HEK293 (cell line): Measurements from ENCODE around the gene ARRDC2.
A peak's percentile ranks its signal among the peaks of the same experiment; 100 is the strongest.

Experiments used
- GLI2 ChIP-seq: fragments of 450-650 bp; formaldehyde crosslinking; IDR thresholded peaks from 2 replicates; pipeline ENCODE4; 2017; ENCODE audit warnings: missing biosample characterization, missing genetic modification characterization, low read depth, borderline replicate concordance
- MEIS1 ChIP-seq: sonication (generic); formaldehyde crosslinking; IDR thresholded peaks from 2 replicates; pipeline ENCODE4 v1.8.1; 2022; ENCODE audit warnings: missing genetic modification reagents, mild to moderate bottlenecking, borderline replicate concordance
- OSR2 ChIP-seq: fragments of 450-650 bp; formaldehyde crosslinking; IDR thresholded peaks from 2 replicates; pipeline ENCODE4 v1.5.1; 2016; ENCODE audit warnings: missing biosample characterization, missing genetic modification characterization
- SP2 ChIP-seq: fragments of 450-650 bp; formaldehyde crosslinking; IDR thresholded peaks from 2 replicates; pipeline ENCODE4 v1.5.1; 2016; ENCODE audit warnings: missing biosample characterization, missing genetic modification characterization
- SP3 ChIP-seq: fragments of 450-650 bp; formaldehyde crosslinking; IDR thresholded peaks from 2 replicates; pipeline ENCODE4 v1.5.1; 2016; ENCODE audit warnings: missing biosample characterization, missing genetic modification characterization
- ZNF132 ChIP-seq: fragments of 450-650 bp; formaldehyde crosslinking; IDR thresholded peaks from 2 replicates; pipeline ENCODE4 v1.5.1; 2017; ENCODE audit warnings: missing biosample characterization, missing genetic modification characterization, borderline replicate concordance
- ZNF16 ChIP-seq: fragments of 450-650 bp; formaldehyde crosslinking; IDR thresholded peaks from 2 replicates; pipeline ENCODE4 v1.5.1; 2016; ENCODE audit warnings: low read depth, missing biosample characterization, missing genetic modification characterization
- ZNF169 ChIP-seq: fragments of 450-650 bp; formaldehyde crosslinking; IDR thresholded peaks from 2 replicates; pipeline ENCODE4 v1.5.1; 2016; ENCODE audit warnings: missing biosample characterization, missing genetic modification characterization
- ZNF184 ChIP-seq: fragments of 450-650 bp; IDR thresholded peaks from 2 replicates; pipeline ENCODE4 v1.5.1; 2018; ENCODE audit warnings: missing biosample characterization, mild to moderate bottlenecking, missing genetic modification characterization
- ZNF223 ChIP-seq: fragments of 450-650 bp; formaldehyde crosslinking; IDR thresholded peaks from 2 replicates; pipeline ENCODE4 v1.5.1; 2016; ENCODE audit warnings: missing biosample characterization, missing genetic modification characterization
- ZNF248 ChIP-seq: fragments of 450-650 bp; formaldehyde crosslinking; IDR thresholded peaks from 2 replicates; pipeline ENCODE4 v1.5.1; 2017; ENCODE audit warnings: missing biosample characterization, missing genetic modification characterization
- ZNF266 ChIP-seq: fragments of 450-650 bp; formaldehyde crosslinking; IDR thresholded peaks from 2 replicates; pipeline ENCODE4 v1.5.1; 2016; ENCODE audit warnings: missing biosample characterization, missing genetic modification characterization, low read depth
- ZNF274 ChIP-seq, 2 experiments: fragments of 200-500 bp in 1 of 2; fragments of 450-650 bp in 1 of 2; sonication (Bioruptor generic) in 1 of 2; formaldehyde crosslinking in 1 of 2; IDR thresholded peaks; 2 replicates each; pipeline versions ENCODE4 v1.5.1 to v1.6.1; 2014 to 2016; ENCODE audit warnings: borderline replicate concordance in 1 of 2, inconsistent platforms in 1 of 2, low read length in 1 of 2, missing biosample characterization in 1 of 2, missing genetic modification characterization in 1 of 2
- ZNF302 ChIP-seq: fragments of 450-650 bp; formaldehyde crosslinking; IDR thresholded peaks from 2 replicates; pipeline ENCODE4 v1.5.1; 2016; ENCODE audit warnings: missing biosample characterization, missing genetic modification characterization, low read depth
- ZNF311 ChIP-seq: fragments of 450-650 bp; formaldehyde crosslinking; IDR thresholded peaks from 2 replicates; pipeline ENCODE4 v1.5.1; 2017; ENCODE audit warnings: missing biosample characterization, missing genetic modification characterization, borderline replicate concordance
- ZNF324 ChIP-seq: fragments of 450-650 bp; formaldehyde crosslinking; IDR thresholded peaks from 2 replicates; pipeline ENCODE4 v1.5.1; 2016; ENCODE audit warnings: missing biosample characterization, missing genetic modification characterization
- ZNF558 ChIP-seq: fragments of 450-650 bp; formaldehyde crosslinking; IDR thresholded peaks from 2 replicates; pipeline ENCODE4 v1.5.1; 2016; ENCODE audit warnings: missing biosample characterization, missing genetic modification characterization
- ZNF610 ChIP-seq: fragments of 450-650 bp; formaldehyde crosslinking; IDR thresholded peaks from 2 replicates; pipeline ENCODE4 v1.5.1; 2016; ENCODE audit warnings: missing biosample characterization, missing genetic modification characterization, borderline replicate concordance
- ZNF623 ChIP-seq: fragments of 450-650 bp; formaldehyde crosslinking; IDR thresholded peaks from 2 replicates; pipeline ENCODE4 v1.5.1; 2016; ENCODE audit warnings: missing biosample characterization, missing genetic modification characterization
- ZNF658 ChIP-seq: fragments of 450-650 bp; formaldehyde crosslinking; IDR thresholded peaks from 2 replicates; pipeline ENCODE4; 2016; ENCODE audit warnings: missing biosample characterization, missing genetic modification characterization
- ZNF660 ChIP-seq: fragments of 450-650 bp; IDR thresholded peaks from 2 replicates; pipeline ENCODE4 v1.5.1; 2018; ENCODE audit warnings: missing biosample characterization, mild to moderate bottlenecking, missing genetic modification characterization
- ZNF664 ChIP-seq: fragments of 450-650 bp; formaldehyde crosslinking; IDR thresholded peaks from 2 replicates; pipeline ENCODE4 v1.5.1; 2016; ENCODE audit warnings: missing biosample characterization, missing genetic modification characterization
- ZNF776 ChIP-seq: fragments of 450-650 bp; formaldehyde crosslinking; IDR thresholded peaks from 2 replicates; pipeline ENCODE4 v1.5.0; 2017; ENCODE audit warnings: missing biosample characterization, missing genetic modification characterization, borderline replicate concordance
- ZNF830 ChIP-seq: fragments of 450-650 bp; IDR thresholded peaks from 2 replicates; pipeline ENCODE4 v1.5.0; 2018; ENCODE audit warnings: missing biosample characterization, missing genetic modification characterization, low read depth, mild to moderate bottlenecking, moderate library complexity
- TF ChIP-seq, protein P1 (sequence below): fragments of 450-650 bp; formaldehyde crosslinking; IDR thresholded peaks from 2 replicates; pipeline ENCODE4 v1.5.1; 2016; ENCODE audit warnings: missing biosample characterization, missing genetic modification characterization
- TF ChIP-seq, protein P2 (sequence below): fragments of 450-650 bp; formaldehyde crosslinking; IDR thresholded peaks from 2 replicates; pipeline ENCODE4 v1.5.1; 2016; ENCODE audit warnings: missing biosample characterization, missing genetic modification characterization
- TF ChIP-seq, protein P3 (sequence below): fragments of 450-650 bp; formaldehyde crosslinking; IDR thresholded peaks from 2 replicates; pipeline ENCODE4 v1.5.1; 2016; ENCODE audit warnings: missing biosample characterization, missing genetic modification characterization
- TF ChIP-seq, protein P4 (sequence below): fragments of 450-650 bp; formaldehyde crosslinking; optimal IDR thresholded peaks from 2 replicates; pipeline ENCODE3; 2016; ENCODE audit warnings: missing biosample characterization, mild to moderate bottlenecking, missing genetic modification characterization
- TF ChIP-seq, protein P5 (sequence below): fragments of 450-650 bp; formaldehyde crosslinking; IDR thresholded peaks from 2 replicates; pipeline ENCODE4 v1.5.1; 2016; ENCODE audit warnings: missing biosample characterization, missing genetic modification characterization, low read depth
- TF ChIP-seq, protein P6 (sequence below): fragments of 450-650 bp; formaldehyde crosslinking; IDR thresholded peaks from 2 replicates; pipeline ENCODE4 v1.5.1; 2016; ENCODE audit warnings: missing biosample characterization, missing genetic modification characterization

Gene ARRDC2

DNA sequence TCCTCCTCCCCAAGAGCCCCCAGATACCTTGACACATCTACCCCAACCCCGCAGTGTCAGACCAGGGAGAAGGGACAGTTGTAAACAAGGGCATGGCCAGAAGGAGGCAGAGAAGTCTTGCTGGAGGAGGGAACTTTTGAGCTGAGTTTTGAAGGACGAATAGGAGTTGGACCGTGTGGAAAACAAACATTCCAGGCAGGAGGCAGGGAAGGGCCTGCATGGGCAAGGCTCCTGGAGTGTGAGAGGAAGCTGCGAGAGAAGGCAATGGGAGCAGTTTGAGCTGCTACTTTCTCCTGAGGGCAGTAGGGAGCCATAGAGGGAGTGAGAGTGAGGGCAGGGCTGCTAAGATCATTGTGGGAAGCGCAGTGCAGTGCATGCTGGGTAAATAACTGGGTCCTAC is 55.5 kb downstream of the ARRDC2 start (continued):
- no peak for TF ChIP-seq ZNF266 (tag by site-specific recombination)
- no peak for TF ChIP-seq ZNF664 (tag by site-specific recombination)
- TF ChIP-seq, protein P1, sequence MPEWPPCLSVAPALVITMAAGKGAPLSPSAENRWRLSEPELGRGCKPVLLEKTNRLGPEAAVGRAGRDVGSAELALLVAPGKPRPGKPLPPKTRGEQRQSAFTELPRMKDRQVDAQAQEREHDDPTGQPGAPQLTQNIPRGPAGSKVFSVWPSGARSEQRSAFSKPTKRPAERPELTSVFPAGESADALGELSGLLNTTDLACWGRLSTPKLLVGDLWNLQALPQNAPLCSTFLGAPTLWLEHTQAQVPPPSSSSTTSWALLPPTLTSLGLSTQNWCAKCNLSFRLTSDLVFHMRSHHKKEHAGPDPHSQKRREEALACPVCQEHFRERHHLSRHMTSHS (tag by site-specific recombination): no peak
- TF ChIP-seq ZNF660 (tag by site-specific recombination): no peak
- TF ChIP-seq ZNF184 (tag by site-specific recombination): no peak
- TF ChIP-seq, protein P2, sequence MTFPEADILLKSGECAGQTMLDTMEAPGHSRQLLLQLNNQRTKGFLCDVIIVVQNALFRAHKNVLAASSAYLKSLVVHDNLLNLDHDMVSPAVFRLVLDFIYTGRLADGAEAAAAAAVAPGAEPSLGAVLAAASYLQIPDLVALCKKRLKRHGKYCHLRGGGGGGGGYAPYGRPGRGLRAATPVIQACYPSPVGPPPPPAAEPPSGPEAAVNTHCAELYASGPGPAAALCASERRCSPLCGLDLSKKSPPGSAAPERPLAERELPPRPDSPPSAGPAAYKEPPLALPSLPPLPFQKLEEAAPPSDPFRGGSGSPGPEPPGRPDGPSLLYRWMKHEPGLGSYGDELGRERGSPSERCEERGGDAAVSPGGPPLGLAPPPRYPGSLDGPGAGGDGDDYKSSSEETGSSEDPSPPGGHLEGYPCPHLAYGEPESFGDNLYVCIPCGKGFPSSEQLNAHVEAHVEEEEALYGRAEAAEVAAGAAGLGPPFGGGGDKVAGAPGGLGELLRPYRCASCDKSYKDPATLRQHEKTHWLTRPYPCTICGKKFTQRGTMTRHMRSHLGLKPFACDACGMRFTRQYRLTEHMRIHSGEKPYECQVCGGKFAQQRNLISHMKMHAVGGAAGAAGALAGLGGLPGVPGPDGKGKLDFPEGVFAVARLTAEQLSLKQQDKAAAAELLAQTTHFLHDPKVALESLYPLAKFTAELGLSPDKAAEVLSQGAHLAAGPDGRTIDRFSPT (tag by site-specific recombination): no peak
- TF ChIP-seq ZNF16: peak; percentile 99
- TF ChIP-seq ZNF311 (tag by site-specific recombination): no peak
- no peak for TF ChIP-seq ZNF610 (tag by site-specific recombination)
- TF ChIP-seq ZNF324: no peak
- TF ChIP-seq OSR2: no peak
- TF ChIP-seq SP3 (tag by site-specific recombination): peak; percentile 31; the same call in 1 of the 2 replicates
- TF ChIP-seq ZNF302 (tag by site-specific recombination): no peak
- TF ChIP-seq SP2: no peak
- no peak for TF ChIP-seq ZNF658 (tag by site-specific recombination)
- TF ChIP-seq ZNF132 (tag by site-specific recombination): no peak
- TF ChIP-seq, protein P3, sequence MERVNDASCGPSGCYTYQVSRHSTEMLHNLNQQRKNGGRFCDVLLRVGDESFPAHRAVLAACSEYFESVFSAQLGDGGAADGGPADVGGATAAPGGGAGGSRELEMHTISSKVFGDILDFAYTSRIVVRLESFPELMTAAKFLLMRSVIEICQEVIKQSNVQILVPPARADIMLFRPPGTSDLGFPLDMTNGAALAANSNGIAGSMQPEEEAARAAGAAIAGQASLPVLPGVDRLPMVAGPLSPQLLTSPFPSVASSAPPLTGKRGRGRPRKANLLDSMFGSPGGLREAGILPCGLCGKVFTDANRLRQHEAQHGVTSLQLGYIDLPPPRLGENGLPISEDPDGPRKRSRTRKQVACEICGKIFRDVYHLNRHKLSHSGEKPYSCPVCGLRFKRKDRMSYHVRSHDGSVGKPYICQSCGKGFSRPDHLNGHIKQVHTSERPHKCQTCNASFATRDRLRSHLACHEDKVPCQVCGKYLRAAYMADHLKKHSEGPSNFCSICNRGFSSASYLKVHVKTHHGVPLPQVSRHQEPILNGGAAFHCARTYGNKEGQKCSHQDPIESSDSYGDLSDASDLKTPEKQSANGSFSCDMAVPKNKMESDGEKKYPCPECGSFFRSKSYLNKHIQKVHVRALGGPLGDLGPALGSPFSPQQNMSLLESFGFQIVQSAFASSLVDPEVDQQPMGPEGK (tag by site-specific recombination): no peak
- TF ChIP-seq ZNF223 (tag by site-specific recombination): no peak
- no peak for TF ChIP-seq ZNF830 (tag by site-specific recombination)
- TF ChIP-seq GLI2 (tag by site-specific recombination): no peak
- no peak for TF ChIP-seq ZNF558
- TF ChIP-seq, protein P4, sequence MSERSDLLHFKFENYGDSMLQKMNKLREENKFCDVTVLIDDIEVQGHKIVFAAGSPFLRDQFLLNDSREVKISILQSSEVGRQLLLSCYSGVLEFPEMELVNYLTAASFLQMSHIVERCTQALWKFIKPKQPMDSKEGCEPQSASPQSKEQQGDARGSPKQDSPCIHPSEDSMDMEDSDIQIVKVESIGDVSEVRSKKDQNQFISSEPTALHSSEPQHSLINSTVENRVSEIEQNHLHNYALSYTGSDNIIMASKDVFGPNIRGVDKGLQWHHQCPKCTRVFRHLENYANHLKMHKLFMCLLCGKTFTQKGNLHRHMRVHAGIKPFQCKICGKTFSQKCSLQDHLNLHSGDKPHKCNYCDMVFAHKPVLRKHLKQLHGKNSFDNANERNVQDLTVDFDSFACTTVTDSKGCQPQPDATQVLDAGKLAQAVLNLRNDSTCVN: no peak
- no peak for TF ChIP-seq MEIS1
- TF ChIP-seq ZNF169 (tag by site-specific recombination): no peak
- TF ChIP-seq, protein P5, sequence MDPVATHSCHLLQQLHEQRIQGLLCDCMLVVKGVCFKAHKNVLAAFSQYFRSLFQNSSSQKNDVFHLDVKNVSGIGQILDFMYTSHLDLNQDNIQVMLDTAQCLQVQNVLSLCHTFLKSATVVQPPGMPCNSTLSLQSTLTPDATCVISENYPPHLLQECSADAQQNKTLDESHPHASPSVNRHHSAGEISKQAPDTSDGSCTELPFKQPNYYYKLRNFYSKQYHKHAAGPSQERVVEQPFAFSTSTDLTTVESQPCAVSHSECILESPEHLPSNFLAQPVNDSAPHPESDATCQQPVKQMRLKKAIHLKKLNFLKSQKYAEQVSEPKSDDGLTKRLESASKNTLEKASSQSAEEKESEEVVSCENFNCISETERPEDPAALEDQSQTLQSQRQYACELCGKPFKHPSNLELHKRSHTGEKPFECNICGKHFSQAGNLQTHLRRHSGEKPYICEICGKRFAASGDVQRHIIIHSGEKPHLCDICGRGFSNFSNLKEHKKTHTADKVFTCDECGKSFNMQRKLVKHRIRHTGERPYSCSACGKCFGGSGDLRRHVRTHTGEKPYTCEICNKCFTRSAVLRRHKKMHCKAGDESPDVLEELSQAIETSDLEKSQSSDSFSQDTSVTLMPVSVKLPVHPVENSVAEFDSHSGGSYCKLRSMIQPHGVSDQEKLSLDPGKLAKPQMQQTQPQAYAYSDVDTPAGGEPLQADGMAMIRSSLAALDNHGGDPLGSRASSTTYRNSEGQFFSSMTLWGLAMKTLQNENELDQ: no peak
- TF ChIP-seq ZNF776 (tag by site-specific recombination): no peak
- no peak for TF ChIP-seq ZNF274 (IDR thresholded peaks at IDR 0.05; ENCODE audit: low read length)
- no peak for TF ChIP-seq ZNF274 (tag by site-specific recombination; IDR thresholded peaks at IDR 0.05; ENCODE audit: borderline replicate concordance)
- TF ChIP-seq ZNF248 (tag by site-specific recombination): no peak
- TF ChIP-seq, protein P6, sequence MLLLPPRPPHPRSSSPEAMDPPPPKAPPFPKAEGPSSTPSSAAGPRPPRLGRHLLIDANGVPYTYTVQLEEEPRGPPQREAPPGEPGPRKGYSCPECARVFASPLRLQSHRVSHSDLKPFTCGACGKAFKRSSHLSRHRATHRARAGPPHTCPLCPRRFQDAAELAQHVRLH: peak; percentile 86
- TF ChIP-seq ZNF623 (tag by site-specific recombination): no peak
